GM13976 (cell line): ENCODE results near the gene STK24.

Source experiments
- DNase-seq: peaks from one replicate; pipeline ENCODE4 v3.0.0; 2012; ENCODE audit warnings: low spot score
- CTCF ChIP-seq: IDR thresholded peaks from 2 replicates; pipeline ENCODE4 v1.5.1; 2012; ENCODE audit warnings: borderline replicate concordance, mild to moderate bottlenecking; ENCODE audit not compliant: insufficient read depth; ENCODE audit errors: extremely low read depth, missing control alignments, control extremely low read depth
- in situ Hi-C: fragments of 300-500 bp; cut with MboI; formaldehyde crosslinking; loops from one replicate; pipeline ENCODE4 v1.12.0; 2022; ENCODE audit warnings: low sequenced_read_pairs, mixed read lengths, inconsistent platforms; ENCODE audit not compliant: unreplicated experiment

STK24 gene

GRCh38 chr13:98515818-98516465 lies 61.0 kb downstream of the STK24 start:
- in situ Hi-C loops = no loop called here
- TF ChIP-seq CTCF = no peak

GRCh38 chr13:98514288-98514687 lies 62.6 kb downstream of the STK24 start:
- TF ChIP-seq CTCF = no peak
- in situ Hi-C loops = no loop called here
- no peak for DNase-seq

More at GRCh38 chr13:98515818-98516465, 61.0 kb downstream of the STK24 start:
- no peak for DNase-seq

- TF ChIP-seq CTCF = no peak
- in situ Hi-C loops = no loop called here
- DNase-seq = no peak
Measured at GRCh38 chr13:98513837-98514236, 63.1 kb downstream of the STK24 start.

- DNase-seq = no peak
- in situ Hi-C loops = no loop called here
- no peak for TF ChIP-seq CTCF
Measured at GRCh38 chr13:98512774-98513665, 63.9 kb downstream of the STK24 start.

- TF ChIP-seq CTCF = no peak
- in situ Hi-C loops = no loop called here
- no peak for DNase-seq
Measured at GRCh38 chr13:98511435-98511834, 65.5 kb downstream of the STK24 start.

- in situ Hi-C loops = no loop called here
- no peak for DNase-seq
Measured at GRCh38 chr13:98510156-98510509, 66.8 kb downstream of the STK24 start.

More at GRCh38 chr13:98510156-98510509, 66.8 kb downstream of the STK24 start:
- TF ChIP-seq CTCF = no peak
